Fibroblast of skin of left quadriceps (primary cell): ENCODE data around the gene STOML2.

Experiments used
- DNase-seq, 2 experiments: peaks; one replicate each; pipeline ENCODE4 v3.0.0-alpha.2; 2013; ENCODE audit warnings: low read depth in 2 of 2

Gene STOML2

GRCh38 chr9:35107297-35108290 is 4.7 kb upstream of the STOML2 start:
- no peak for DNase-seq

GRCh38 chr9:35106343-35106730 is 3.4 kb upstream of the STOML2 start:
- DNase-seq = no peak

DNA sequence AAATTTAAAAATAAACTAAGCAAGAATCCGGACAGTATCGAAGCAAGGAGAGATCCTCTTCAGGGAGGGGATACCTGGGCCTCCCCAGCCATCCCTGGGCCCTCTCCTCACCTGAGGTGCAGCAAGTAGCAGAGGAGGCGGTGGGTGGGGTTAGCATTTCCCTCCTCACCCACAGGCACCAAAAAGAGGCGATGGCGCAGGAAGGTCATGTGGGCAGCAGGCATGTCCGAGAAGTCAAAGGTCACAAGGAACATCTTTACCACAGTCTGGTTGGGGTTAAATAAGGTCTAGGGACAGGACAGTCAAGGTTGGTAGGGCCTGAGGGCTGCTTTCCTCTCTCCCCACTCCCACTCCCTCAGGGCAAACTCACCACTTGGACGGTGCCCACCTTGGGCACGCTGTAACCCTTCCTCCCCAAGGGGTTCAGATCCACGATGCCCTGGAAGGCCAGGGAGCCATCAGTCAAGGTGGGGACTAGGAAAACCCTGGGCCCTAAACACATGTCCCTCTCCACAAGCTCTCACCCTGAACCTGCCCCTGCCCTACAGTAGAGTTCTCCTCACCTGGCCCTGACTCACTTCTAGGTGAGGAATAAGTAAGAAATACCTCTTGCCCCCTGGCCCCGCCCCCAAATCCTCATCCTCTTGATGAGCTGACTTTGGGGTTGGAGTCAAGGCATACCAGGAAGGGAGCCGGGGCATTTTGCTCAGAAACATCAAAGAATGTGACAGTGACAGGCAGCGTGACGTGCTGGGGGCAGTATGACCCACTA is 2.8 kb upstream of the STOML2 start:
- DNase-seq = no peak

GRCh38 chr9:35105126-35105525 is 2.2 kb upstream of the STOML2 start:
- DNase-seq = no peak

- DNase-seq = no peak
These were observed 1.7 kb upstream of the STOML2 start for GRCh38 chr9:35104586-35104985.

GRCh38 chr9:35103660-35104191 is 795 bp upstream of the STOML2 start:
- DNase-seq = no peak

DNA sequence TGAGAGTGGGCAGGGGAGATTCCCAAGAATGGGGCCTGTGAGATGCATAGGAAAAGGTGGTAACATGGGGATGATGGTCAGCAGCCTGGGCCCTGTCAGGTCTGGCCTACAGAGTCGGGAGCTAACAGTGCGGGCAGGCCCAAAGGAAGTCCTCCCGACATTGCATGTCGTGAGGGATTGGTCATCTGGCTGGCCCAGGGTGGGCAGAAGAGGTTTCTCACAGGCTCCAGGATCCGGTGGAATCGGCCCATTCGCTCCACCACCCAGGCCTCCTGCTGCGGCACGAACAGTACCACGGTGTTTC is 514 bp downstream of the STOML2 start:
- DNase-seq = no peak

GRCh38 chr9:35097573-35097972 is 5.4 kb downstream of the STOML2 start:
- DNase-seq = no peak

DNA sequence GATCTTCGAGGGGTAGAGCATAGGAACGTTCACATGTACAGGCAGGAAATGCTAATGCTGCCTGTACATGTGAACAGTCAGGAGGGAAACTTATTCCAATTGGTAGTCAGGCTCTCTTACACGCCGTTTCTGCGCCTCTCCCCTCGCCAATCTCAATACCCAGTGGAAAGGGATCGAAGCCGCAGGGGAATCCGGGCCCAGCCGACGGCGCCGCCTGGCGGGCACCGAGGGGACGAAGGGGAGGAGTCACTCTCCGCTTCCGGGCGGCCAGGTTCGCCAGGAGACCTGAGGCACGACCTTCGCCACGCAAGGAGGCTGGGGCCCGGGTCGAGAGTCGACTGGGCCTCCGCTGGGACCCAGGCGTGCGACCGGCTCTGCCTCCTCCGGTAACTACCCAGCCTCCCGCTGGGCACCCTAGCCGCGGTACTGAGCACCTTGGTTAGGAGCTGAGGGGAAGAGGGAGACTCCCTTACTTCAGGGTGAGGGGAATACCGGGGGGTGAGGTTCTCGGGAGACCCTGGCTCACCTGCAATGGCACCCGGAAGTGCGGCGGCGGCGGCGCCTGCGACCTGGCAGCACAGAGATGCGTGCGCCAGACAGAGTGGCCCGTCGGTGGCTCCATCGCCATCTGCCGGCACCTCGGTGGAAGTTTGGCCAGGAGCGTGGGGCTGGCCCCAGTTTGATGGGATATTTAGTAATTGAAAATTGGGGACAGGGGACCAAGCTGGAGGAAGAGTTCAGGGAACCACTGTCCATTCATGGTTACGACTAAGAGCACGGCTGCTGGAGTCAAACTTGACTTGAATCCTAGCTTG is 6.7 kb downstream of the STOML2 start, which contains the start of gene PIGO:
Gene PIGO, minus strand, starts transcription at position 557 of the 815 bp plus-strand sequence. CDS start 1,026 bp downstream, outside the sequence.
- DNase-seq = no peak

- no peak for DNase-seq
These were observed 11.4 kb downstream of the STOML2 start for GRCh38 chr9:35091536-35091935.

GRCh38 chr9:35089434-35089833 is 13.5 kb downstream of the STOML2 start:
- DNase-seq = no peak

- DNase-seq = peak in 1 of 2 experiments; percentile 10
These were observed 17.9 kb downstream of the STOML2 start for GRCh38 chr9:35085078-35085477.

- peak; percentile 75 to 80 for DNase-seq
These were observed 23.2 kb downstream of the STOML2 start, which contains the start of gene FANCG for GRCh38 chr9:35079426-35080341. Gene FANCG (minus strand): TSS chr9:35079942. CDS start chr9:35079524, 418 bp downstream.

DNA sequence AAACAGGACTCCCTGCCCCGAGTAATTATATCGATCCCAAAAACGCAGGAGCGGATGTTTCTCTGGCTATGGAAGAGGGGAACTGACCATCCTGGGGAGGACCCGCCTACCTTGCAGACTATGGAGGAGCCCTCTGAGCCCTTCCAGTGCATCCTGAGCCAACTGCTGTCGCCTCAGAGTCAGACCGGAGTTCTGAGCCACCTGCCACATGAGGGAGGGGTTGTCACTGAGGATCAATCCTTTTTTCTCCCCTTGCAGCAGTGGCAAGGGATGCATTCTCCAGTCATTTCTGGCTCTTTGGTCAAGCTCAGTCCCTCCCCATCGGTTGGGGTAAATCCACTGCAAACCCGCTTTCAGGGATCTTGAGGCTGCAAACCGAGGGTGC is 23.9 kb downstream of the STOML2 start:
- DNase-seq = no peak

- DNase-seq = no peak
These were observed 24.9 kb downstream of the STOML2 start for GRCh38 chr9:35078066-35078465.

DNA sequence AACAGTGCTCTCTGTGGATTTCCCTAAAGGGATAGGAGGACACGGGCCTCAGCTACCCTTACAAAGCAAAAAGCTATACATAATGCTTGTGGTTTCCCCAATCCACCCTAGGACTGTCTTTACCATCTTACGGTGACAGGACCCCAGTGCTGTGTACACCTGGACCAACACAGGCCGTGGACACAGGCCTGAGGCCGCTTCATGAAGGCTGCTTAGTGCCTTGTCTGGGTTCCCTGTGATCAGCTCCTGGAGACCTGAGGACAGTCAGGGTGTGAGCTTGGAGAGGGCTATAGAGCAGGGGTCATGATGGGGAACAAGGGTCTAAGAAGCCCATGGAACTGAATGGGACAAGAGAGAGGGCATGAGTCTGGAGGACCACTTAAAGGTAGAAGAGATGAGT is 26.1 kb downstream of the STOML2 start:
- DNase-seq = no peak

DNA sequence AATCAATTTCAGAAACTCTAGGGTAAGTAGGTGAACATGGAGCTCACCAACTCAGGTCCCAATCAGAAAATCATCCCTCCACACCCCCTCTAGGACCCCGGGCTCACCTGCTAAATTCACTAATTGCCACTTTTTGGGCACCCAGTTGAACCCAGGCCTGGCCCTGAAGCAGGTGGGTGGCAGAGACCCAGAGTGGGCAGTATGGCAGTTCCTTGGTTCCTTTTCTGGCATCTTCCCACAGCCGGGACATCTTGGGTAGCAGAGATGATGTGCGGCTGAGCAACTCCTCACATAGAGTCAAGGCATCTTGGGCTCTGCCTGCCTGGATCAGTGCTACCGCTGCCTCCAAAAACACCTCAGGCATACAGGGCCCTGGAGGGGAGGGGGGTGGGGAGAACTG is 27.6 kb downstream of the STOML2 start:
- DNase-seq = no peak

GRCh38 chr9:35074791-35075190 is 28.1 kb downstream of the STOML2 start:
- no peak for DNase-seq

DNA sequence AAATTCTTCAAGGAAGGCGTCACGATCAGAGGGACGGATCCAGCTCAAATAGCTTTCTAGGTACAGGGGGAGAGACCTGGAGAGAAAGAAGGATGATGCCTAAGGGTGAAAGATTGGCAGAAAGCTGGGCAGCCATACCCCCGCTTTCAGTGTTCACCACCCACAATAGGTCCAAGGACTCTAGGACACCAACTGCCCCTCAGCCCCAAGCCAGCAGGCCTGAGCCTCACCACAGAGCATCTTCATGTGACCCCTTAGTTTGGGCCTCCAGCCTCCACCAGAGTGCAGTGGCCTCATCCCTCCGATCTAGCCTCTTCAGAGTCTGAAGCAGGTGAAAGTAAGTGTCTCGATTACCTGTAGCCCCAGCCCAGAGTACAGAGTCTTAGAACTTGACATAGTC is 28.8 kb downstream of the STOML2 start:
- DNase-seq = no peak

GRCh38 chr9:35073279-35073612 is 29.7 kb downstream of the STOML2 start:
- no peak for DNase-seq
